NCI-H510A treated with DMSO at 0.1 percent for 48 hours (cell line): ENCODE measurements around the gene BCAR3.

Source experiments
- DNase-seq: peaks from one replicate; lab custom pipeline; 2025; lab: John Stamatoyannopoulos, UW

The BCAR3 gene

GRCh38 chr1:93549131-93549530, 132.5 kb downstream of the BCAR3 start:
- no peak for DNase-seq

- no peak for DNase-seq
Observed at GRCh38 chr1:93546162-93546863, 135.3 kb downstream of the BCAR3 start.

- DNase-seq = no peak
Observed at GRCh38 chr1:93542398-93542797, 139.2 kb downstream of the BCAR3 start.

DNA sequence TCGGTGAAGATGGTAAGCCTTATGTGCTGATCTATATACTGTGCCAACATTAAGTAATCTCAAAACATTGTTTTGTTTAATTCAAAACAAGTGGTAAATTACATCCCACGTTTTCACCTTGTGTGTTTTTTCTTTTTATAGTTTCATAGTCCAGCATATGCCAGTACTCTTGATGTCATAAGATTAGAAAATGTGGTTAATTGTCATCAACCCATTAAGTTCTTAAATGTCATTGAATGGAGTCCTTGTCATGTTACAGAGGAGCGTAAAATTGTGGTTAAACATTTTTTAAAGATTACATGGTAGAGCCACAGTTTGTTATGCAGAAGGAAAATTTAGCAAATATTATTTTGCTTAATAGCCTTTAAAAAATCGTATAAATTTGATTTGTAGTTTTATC, 140.6 kb downstream of the BCAR3 start:
- DNase-seq = no peak

GRCh38 chr1:93537924-93538323, 143.7 kb downstream of the BCAR3 start:
- no peak for DNase-seq

DNA sequence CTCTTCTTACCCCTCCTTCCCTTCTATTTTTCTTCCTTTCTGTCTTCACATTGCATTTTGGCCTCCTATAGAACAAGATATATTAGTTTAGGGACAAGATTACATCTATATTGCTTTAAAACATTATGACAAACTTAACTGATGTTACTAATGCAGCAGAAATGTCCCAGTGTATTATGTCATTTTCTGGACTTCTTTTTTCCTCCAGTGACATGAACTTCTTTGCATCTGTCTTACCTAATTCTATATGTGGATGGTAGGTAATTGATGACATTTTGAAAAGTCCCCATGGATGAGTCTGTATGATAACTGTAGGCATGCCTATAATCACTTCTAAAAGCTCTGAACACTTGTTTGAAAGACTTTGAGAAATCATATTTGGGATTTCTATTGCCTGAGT, 144.2 kb downstream of the BCAR3 start:
- no peak for DNase-seq

GRCh38 chr1:93533677-93534076, 148.0 kb downstream of the BCAR3 start:
- no peak for DNase-seq

- DNase-seq = no peak
Observed at GRCh38 chr1:93532780-93533378, 148.8 kb downstream of the BCAR3 start.

GRCh38 chr1:93531193-93531592, 150.4 kb downstream of the BCAR3 start:
- no peak for DNase-seq

DNA sequence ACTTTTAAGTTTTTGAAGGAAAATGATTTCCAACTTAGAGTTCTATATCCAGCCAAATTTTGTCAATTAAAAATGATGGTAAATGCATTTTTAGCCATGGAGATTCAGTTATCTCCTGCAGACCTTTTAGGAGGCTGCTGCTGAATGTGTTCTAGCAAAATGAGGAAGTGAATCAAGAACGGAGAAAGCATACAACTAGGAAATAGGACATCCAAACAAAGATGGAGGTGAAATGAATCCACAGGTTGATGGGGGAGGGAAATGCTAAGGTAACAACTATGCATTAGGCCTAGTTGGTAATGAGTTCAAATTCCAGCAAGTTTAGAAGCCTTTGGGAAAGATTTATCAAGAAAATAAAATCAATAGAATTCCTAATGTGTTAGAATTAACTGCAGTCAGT, 153.2 kb downstream of the BCAR3 start:
- DNase-seq = no peak

- DNase-seq = no peak
Observed at GRCh38 chr1:93526431-93526830, 155.2 kb downstream of the BCAR3 start.

- DNase-seq = no peak
Observed at GRCh38 chr1:93525431-93525830, 156.2 kb downstream of the BCAR3 start.

- no peak for DNase-seq
Observed at GRCh38 chr1:93522721-93523120, 158.9 kb downstream of the BCAR3 start.

DNA sequence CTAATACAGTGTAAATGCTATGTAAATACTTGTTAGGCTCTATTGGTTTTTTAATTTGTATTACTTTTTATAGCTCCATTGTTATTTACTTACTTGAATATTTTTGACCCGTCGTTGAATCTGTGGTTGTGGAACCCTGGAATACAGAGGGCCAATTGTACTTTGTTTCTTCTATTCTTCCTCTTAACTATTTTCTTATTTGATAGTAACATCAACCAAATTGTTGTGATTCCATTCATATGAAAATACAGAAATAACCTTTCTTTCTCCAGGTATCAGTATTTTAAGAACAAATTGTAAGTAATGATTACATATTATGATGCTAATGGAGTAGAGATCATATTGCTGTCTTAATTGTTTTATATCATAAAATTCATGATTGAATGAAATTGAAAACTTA, 160.0 kb downstream of the BCAR3 start:
- DNase-seq = no peak

DNA sequence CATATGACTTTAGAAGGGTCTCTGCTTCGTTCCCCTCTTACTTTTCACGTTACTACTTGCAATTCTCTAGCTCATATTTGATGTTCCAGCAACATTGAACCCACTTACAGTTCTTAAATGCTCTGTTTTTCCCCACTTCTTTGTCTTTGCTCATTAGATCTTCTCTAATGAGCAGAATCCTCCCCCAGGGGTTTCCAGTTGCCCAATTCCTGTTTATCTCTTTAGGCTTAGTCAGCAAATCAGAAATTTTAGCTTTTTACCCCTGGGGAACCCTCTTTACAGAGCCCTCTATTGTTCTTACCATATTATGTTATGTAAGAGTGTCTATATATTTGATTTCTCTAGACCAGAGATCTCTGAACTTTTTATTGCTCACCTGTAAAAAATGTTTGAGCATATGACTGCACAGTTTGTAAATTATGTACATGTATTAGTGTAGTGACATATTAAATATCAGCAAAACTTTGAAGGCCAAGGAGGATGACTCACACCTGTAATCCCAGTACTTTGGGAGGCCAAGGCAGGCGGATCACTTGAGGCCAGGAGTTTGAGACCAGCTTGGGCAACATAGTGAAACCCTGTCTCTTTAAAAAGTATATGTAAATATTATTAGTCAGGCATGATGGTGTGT, 162.3 kb downstream of the BCAR3 start:
- DNase-seq = no peak

DNA sequence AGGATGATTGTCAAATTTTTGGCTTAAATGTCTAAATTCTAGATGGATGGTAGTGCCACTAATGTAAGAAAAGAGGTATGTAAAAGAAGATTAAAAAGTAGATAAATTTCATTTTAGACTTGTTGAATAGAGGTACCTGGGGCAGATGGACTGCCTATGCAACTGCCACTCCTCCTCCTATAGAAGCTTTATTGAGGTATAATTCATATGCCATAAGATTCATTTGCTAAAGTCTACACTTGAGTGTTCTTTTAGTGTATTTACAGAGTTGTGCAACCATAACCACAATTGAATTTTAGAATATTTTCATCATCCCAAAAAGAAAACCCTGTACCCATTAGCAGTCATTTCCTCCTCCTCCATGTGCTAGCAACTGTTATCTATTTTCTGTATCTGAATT, 163.1 kb downstream of the BCAR3 start:
- DNase-seq = no peak

DNA sequence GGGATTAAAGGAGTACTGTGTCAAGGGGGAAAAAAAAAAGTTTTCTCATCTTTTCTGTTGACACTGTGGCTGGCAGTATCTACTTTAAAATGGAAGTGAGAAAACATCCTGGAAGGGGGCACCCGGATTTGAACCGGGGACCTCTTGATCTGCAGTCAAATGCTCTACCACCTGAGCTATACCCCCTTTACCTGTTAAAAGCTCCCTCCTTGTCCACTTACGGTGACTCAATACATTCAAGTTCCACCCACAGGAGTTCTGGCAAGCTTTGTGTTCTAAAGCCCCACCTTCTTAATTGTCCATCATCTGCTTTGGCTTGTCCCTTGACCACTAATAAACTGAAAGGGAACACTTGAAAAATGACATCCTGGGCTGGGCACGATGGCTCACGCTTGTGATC, 165.5 kb downstream of the BCAR3 start:
- no peak for DNase-seq
